Measurements from ENCODE around the gene DHRS2.

Gene DHRS2

GRCh38 chr14:23601424-23601823 lies 34.7 kb upstream of the DHRS2 start:
- Histone ChIP-seq H3K9ac (ENCODE audit: insufficient read length, low read depth) (no peak overlapping the region), H3K9me3 (ENCODE audit: insufficient read depth, low read length) (no peaks in the 10 kb centered on the region), H3K4me1 (ENCODE audit: insufficient read depth, insufficient read length) (no peaks in the 10 kb centered on the region), H3K4me3 (ENCODE audit: insufficient read length, low read depth) (no peak overlapping the region), H3K27me3 (ENCODE audit: insufficient read depth, insufficient read length) (no peaks in the 10 kb centered on the region), H3K36me3 (ENCODE audit: insufficient read depth, insufficient read length, low read length) (no peaks in the 10 kb centered on the region)
- DNase-seq (ENCODE audit: low read depth, low spot score): no peak
- no peak for TF ChIP-seq ZNF274 (IDR thresholded peaks at IDR 0.05; ENCODE audit: low read depth, low read length)
- TF ChIP-seq YY1 (IDR thresholded peaks at IDR 0.05; ENCODE audit: insufficient read depth, insufficient read length): no peak
- TF ChIP-seq SUZ12 (IDR thresholded peaks at IDR 0.05; ENCODE audit: extremely low read depth, insufficient read depth, insufficient read length): no peak

- H3K4me3 ChIP-seq (ENCODE audit: insufficient read length, low read depth): no peak overlapping the region
- no peaks in the 10 kb centered on the region for H3K27me3 ChIP-seq (ENCODE audit: insufficient read depth, insufficient read length)
- no peak overlapping the region for H3K9ac ChIP-seq (ENCODE audit: insufficient read length, low read depth)
- H3K9me3 ChIP-seq (ENCODE audit: insufficient read depth, low read length): no peaks in the 10 kb centered on the region
- no peaks in the 10 kb centered on the region for H3K4me1 ChIP-seq (ENCODE audit: insufficient read depth, insufficient read length)
- no peaks in the 10 kb centered on the region for H3K36me3 ChIP-seq (ENCODE audit: insufficient read depth, insufficient read length, low read length)
- no peak for DNase-seq (ENCODE audit: low read depth, low spot score)
- TF ChIP-seq SUZ12 (IDR thresholded peaks at IDR 0.05; ENCODE audit: extremely low read depth, insufficient read depth, insufficient read length): no peak
- TF ChIP-seq ZNF274 (IDR thresholded peaks at IDR 0.05; ENCODE audit: low read depth, low read length): no peak
These were observed 34.4 kb upstream of the DHRS2 start for GRCh38 chr14:23601845-23602180.

GRCh38 chr14:23602181-23603095 lies 33.7 kb upstream of the DHRS2 start:
- H3K27me3 ChIP-seq (ENCODE audit: insufficient read depth, insufficient read length): no peaks in the 10 kb centered on the region
- no peak overlapping the region for H3K9ac ChIP-seq (ENCODE audit: insufficient read length, low read depth)
- no peak for DNase-seq (ENCODE audit: low read depth, low spot score)
- no peaks in the 10 kb centered on the region for H3K4me1 ChIP-seq (ENCODE audit: insufficient read depth, insufficient read length)
- no peaks in the 10 kb centered on the region for H3K36me3 ChIP-seq (ENCODE audit: insufficient read depth, insufficient read length, low read length)
- H3K4me3 ChIP-seq (ENCODE audit: insufficient read length, low read depth): no peak overlapping the region
- TF ChIP-seq SUZ12 (IDR thresholded peaks at IDR 0.05; ENCODE audit: extremely low read depth, insufficient read depth, insufficient read length) (no peak), YY1 (IDR thresholded peaks at IDR 0.05; ENCODE audit: insufficient read depth, insufficient read length) (no peak), ZNF274 (IDR thresholded peaks at IDR 0.05; ENCODE audit: low read depth, low read length) (no peak)
- H3K9me3 ChIP-seq (ENCODE audit: insufficient read depth, low read length): no peaks in the 10 kb centered on the region

GRCh38 chr14:23603103-23603502 lies 33.1 kb upstream of the DHRS2 start:
- H3K9me3 ChIP-seq (ENCODE audit: insufficient read depth, low read length): no peaks in the 10 kb centered on the region
- TF ChIP-seq YY1 (IDR thresholded peaks at IDR 0.05; ENCODE audit: insufficient read depth, insufficient read length) (no peak), ZNF274 (IDR thresholded peaks at IDR 0.05; ENCODE audit: low read depth, low read length) (no peak), SUZ12 (IDR thresholded peaks at IDR 0.05; ENCODE audit: extremely low read depth, insufficient read depth, insufficient read length) (no peak)
- no peaks in the 10 kb centered on the region for H3K36me3 ChIP-seq (ENCODE audit: insufficient read depth, insufficient read length, low read length)
- H3K27me3 ChIP-seq (ENCODE audit: insufficient read depth, insufficient read length): no peaks in the 10 kb centered on the region
- no peak for DNase-seq (ENCODE audit: low read depth, low spot score)
- no peak overlapping the region for H3K9ac ChIP-seq (ENCODE audit: insufficient read length, low read depth)
- H3K4me3 ChIP-seq (ENCODE audit: insufficient read length, low read depth): no peak overlapping the region
- H3K4me1 ChIP-seq (ENCODE audit: insufficient read depth, insufficient read length): no peaks in the 10 kb centered on the region

GRCh38 chr14:23604148-23604547 lies 32.0 kb upstream of the DHRS2 start:
- H3K9me3 ChIP-seq (ENCODE audit: insufficient read depth, low read length): no peaks in the 10 kb centered on the region
- H3K36me3 ChIP-seq (ENCODE audit: insufficient read depth, insufficient read length, low read length): no peaks in the 10 kb centered on the region
- H3K4me3 ChIP-seq (ENCODE audit: insufficient read length, low read depth): no peak overlapping the region
- H3K9ac ChIP-seq (ENCODE audit: insufficient read length, low read depth): no peak overlapping the region
- DNase-seq (ENCODE audit: low read depth, low spot score): no peak
- H3K27me3 ChIP-seq (ENCODE audit: insufficient read depth, insufficient read length): no peaks in the 10 kb centered on the region
- no peaks in the 10 kb centered on the region for H3K4me1 ChIP-seq (ENCODE audit: insufficient read depth, insufficient read length)
- TF ChIP-seq ZNF274 (IDR thresholded peaks at IDR 0.05; ENCODE audit: low read depth, low read length) (no peak), YY1 (IDR thresholded peaks at IDR 0.05; ENCODE audit: insufficient read depth, insufficient read length) (no peak), SUZ12 (IDR thresholded peaks at IDR 0.05; ENCODE audit: extremely low read depth, insufficient read depth, insufficient read length) (no peak)

- Histone ChIP-seq H3K27me3 (ENCODE audit: insufficient read depth, insufficient read length) (no peaks in the 10 kb centered on the region), H3K36me3 (ENCODE audit: insufficient read depth, insufficient read length, low read length) (no peaks in the 10 kb centered on the region), H3K9me3 (ENCODE audit: insufficient read depth, low read length) (no peaks in the 10 kb centered on the region), H3K4me3 (ENCODE audit: insufficient read length, low read depth) (no peak overlapping the region), H3K4me1 (ENCODE audit: insufficient read depth, insufficient read length) (no peaks in the 10 kb centered on the region), H3K9ac (ENCODE audit: insufficient read length, low read depth) (no peak overlapping the region)
- DNase-seq (ENCODE audit: low read depth, low spot score): no peak
- TF ChIP-seq SUZ12 (IDR thresholded peaks at IDR 0.05; ENCODE audit: extremely low read depth, insufficient read depth, insufficient read length): no peak
- no peak for TF ChIP-seq YY1 (IDR thresholded peaks at IDR 0.05; ENCODE audit: insufficient read depth, insufficient read length)
- TF ChIP-seq ZNF274 (IDR thresholded peaks at IDR 0.05; ENCODE audit: low read depth, low read length): no peak
These were observed 31.4 kb upstream of the DHRS2 start for GRCh38 chr14:23604675-23605170.

GRCh38 chr14:23605931-23606585 lies 30.1 kb upstream of the DHRS2 start:
- Histone ChIP-seq H3K9me3 (ENCODE audit: insufficient read depth, low read length) (peaks cover 8% of the 10 kb centered on the region; the same call in 1 of the 2 replicates), H3K27me3 (ENCODE audit: insufficient read depth, insufficient read length) (no peaks in the 10 kb centered on the region), H3K36me3 (ENCODE audit: insufficient read depth, insufficient read length, low read length) (no peaks in the 10 kb centered on the region), H3K4me1 (ENCODE audit: insufficient read depth, insufficient read length) (no peaks in the 10 kb centered on the region), H3K4me3 (ENCODE audit: insufficient read length, low read depth) (no peak overlapping the region), H3K9ac (ENCODE audit: insufficient read length, low read depth) (no peak overlapping the region)
- DNase-seq (ENCODE audit: low read depth, low spot score): no peak
- TF ChIP-seq YY1 (IDR thresholded peaks at IDR 0.05; ENCODE audit: insufficient read depth, insufficient read length): no peak

Measured in NT2/D1 (cell line).